HG03064 (cell line): ENCODE measurements around the gene SNX2.
A peak's percentile ranks its signal among the peaks of the same experiment; 100 is the strongest.
"Not testable (repeated sequence)": the region's sequence is repeated elsewhere in the genome, so short reads cannot be mapped to it uniquely, and the experiment has no call there.

ENCODE experiments used
- ATAC-seq: cut with Tn5 transposase; IDR thresholded peaks from one replicate; pipeline ENCODE4 v1.9.1; 2021; ENCODE audit warnings: low read depth; ENCODE audit not compliant: unreplicated experiment

Gene SNX2, protein sequence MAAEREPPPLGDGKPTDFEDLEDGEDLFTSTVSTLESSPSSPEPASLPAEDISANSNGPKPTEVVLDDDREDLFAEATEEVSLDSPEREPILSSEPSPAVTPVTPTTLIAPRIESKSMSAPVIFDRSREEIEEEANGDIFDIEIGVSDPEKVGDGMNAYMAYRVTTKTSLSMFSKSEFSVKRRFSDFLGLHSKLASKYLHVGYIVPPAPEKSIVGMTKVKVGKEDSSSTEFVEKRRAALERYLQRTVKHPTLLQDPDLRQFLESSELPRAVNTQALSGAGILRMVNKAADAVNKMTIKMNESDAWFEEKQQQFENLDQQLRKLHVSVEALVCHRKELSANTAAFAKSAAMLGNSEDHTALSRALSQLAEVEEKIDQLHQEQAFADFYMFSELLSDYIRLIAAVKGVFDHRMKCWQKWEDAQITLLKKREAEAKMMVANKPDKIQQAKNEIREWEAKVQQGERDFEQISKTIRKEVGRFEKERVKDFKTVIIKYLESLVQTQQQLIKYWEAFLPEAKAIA

DNA sequence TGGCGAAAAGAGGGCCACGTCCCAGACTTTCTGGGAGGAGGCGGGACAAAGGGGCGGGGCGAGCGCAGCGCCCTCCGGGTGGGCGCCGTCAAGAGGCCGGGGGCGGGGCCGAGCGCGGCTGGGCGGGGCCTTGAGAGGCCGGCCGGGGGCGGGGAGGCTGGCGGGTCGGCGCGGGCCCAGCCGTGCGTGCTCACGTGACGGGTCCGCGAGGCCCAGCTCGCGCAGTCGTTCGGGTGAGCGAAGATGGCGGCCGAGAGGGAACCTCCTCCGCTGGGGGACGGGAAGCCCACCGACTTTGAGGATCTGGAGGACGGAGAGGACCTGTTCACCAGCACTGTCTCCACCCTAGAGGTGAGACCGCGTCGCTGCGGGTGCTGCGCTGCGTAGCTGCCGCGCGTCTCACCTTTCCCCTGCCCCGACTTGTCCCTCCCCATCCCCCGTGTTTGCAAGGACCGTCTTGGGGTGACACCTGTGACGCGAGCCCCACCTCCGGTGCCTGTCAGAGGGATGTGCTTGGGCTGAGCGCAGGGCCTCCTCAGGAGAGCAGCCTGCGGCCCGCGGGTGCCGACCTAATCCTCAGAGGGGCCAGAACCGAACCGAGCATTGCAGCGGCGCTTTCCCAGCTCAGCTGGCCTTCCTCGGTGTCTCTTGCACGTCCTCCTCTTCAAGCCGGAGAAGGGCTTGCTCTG, at the start of gene SNX2:
TSS of gene SNX2 (plus strand) at position 220 of the 689 bp plus-strand sequence. CDS start at position 244, 24 bp downstream.
- peak; percentile 91 for ATAC-seq

DNA sequence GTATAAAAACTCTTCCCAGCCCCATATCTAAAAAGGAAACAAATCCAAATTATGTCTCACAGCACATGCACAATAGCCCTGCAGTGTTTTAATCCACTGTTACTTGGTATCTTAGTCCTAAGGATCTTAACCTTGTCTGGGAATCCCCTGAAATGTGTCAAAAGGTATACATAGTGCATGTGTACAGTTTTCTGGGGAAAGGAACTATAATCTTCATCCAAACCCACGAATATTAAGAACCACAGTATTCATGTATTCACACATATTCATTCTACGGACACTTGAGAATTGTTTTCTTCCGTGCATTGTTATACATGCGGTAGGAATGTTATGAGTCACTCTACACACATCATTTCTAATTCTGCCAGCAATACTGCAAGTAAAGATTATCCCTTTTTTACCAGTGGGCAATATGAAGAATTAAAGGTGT, 47.8 kb upstream of the SNX2 start:
- ATAC-seq: peak; percentile 48

DNA sequence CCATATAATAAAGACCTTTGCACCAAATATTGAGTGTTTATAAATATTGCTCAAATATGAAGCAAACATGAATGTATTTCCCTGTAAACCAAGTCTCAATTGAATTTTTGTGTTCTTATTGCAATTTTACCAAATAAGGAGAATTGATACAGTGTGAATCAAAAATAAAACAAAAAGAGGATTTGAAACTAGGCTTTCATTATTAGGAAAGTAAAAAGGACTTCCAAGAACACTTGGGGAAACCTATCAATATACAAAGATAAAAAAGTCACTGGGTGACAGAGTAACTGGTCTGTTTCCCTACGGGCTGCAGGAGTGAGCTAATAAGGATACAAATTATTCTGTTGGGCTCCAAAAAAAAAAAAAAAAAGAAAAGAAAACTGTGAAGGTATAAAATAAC, 44.8 kb upstream of the SNX2 start:
- ATAC-seq: no peak

DNA sequence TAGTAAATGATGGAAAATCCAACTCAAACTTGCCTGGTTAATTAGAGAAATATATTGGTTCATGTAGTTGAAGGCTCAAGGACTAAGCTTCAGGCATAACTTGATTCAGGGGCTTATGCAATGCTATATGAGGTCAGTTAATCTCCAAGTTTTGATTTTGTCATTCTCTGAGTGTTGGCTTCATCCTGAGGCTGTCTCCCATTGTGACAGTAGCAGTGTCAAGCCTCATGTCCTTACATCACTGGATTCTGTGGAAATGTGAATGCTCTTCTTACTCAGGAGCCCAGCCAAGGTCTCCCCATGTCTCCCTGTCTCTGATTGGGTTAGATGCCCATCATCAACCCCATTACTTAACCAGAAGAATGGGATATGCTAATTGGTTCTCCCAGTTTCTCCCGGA, 44.4 kb upstream of the SNX2 start:
- ATAC-seq: no peak

DNA sequence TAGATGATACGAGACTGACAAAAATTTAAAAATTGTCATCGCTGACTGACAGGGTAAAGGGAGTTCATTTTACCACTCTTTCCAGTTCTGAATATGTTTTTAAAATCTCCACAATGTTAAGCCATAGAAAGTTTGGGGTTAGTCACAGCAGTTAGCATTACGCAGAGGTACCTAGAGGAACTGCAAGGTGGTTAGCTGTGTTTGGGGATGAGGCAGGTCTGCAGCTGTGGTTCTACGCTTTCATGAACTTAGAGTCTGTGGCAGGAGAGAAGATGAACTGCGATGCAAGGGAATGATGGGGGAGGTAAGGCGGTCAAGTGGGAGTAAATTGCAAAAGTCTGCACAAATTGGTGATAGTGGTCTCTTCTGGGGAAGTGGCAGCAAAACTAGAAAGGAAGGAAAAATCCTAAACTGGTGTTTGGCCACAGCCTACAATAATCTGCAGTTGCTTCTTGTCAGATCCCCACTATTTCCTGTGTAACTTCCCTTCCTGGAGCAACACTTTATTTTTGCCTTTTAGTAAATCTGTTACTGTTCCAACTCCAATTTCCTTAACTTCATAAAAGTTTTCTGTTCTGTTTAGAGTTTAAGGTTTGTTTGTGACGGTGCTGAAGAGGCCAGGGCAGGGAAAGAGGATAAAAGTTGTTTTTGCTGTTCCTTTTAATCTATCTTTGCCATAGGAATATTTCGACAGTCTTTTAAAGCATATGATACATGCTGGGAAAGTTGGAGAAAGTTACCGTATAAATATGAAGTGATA, 38.6 kb upstream of the SNX2 start:
- ATAC-seq: no peak

DNA sequence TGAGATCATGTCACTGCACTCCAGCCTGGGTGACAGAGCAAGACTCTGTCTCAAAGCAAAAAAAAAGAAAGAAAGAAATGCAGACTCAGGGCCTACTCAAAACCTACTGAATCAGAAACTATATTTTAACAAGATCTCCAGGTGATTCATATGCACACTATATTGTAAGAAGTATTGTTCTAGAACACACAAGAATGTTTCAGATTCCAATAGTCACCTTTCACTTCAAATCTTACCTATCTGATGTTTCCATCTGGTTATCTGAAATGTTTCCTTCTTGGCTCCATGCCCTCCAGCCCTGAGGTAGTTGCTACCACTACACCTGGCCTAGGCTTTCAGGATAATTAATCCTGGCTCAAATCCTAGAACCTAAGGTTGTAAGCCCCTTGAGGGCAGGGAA, 36.8 kb upstream of the SNX2 start:
- no peak for ATAC-seq

DNA sequence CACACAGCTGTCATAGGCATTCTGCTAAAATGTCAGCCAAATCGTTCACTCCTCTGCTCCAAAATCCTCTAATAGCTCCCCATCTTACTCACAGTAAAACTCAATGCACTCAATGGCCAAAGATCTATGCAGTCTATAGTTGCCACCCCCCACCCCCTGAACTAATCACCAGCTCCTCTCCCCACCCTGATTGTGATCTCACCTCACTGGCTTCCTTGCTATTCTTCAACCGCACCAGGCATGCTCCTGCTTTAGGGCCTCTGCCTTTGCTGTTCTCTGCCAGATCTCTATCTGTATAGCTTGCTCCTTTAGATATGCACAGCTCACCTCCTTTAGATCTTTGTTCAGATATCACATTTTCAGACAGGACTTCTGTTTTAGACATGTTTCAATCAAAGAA, 33.2 kb upstream of the SNX2 start:
- ATAC-seq: no peak

DNA sequence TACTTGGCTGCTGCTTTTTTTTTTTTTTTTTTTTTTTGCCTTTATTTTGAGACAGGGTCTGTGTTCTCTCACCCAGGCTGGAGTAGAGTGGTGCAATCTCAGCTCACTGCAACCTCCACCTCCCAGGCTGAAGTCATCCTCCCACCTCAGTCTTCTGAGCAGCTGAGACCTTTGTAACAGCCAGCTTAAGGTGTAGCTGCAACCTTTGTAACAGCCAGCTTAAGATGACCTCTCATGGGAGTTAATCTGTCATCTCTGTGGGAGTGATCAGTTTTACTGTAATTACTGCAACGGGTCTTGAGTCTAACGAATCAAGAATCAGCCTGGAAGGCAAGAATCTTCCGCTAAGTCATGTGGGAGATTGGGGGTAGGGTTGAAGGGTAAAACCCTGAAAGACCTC, 31.6 kb upstream of the SNX2 start:
- no peak for ATAC-seq

DNA sequence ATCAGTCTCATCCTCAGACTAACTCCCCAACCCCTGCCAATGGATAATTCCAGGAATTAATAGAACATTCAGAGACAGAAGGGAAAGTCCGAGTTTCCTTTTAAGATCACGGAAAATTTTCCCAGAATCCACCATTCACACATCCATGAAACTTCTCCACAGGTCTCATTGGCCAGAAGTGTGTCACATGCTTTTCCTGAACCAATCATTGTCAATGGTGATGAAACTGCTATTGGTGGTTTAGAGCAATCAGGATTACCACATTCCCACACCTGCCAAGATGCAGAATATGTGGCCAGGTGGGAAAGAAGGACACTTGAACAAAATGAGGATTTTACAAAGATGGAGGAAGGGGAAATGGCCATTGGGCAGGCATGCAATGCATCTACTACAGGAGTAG, 29.3 kb upstream of the SNX2 start:
- ATAC-seq: no peak

DNA sequence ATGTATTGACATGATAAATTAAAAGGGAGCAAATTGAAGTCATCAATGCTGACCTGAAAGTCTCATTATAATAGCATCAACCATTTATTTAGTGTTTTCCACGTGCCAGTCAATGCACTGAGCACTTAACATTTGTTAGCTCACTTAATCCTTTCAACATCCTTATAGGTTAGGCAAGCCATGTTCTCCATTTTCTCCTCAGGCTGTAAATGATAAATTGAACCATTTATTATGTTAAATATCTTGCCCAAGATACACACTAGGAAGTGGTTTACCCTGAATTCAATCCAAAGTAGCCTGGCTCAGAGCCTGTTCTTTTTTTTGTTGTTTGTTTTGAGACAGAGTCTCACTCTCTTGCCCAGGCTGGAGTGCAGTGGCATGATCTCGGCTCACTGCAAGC, 25.0 kb upstream of the SNX2 start:
- no peak for ATAC-seq

DNA sequence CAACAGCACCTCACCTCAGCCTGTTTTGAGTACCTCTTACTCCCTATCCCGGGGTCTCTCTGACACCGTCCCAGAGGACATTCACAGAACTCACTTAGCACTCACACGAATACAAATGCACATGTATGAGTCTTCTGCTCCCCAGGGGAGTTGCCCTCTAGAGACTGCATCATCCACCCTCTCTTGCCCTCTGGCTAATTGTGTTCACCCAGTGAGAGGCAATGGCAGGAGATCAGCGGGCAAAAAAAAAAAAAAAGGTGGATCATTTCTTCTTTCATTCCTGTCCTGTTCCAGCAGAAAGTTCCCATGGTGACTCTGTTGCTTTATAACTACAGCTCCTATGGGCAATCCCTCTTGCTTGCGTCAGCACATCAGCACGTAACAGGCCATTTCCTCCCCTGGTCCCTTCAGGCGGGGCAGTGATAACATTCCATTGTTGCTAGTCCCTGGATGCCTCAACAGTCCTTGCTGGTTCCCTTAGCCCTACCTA, 23.5 kb upstream of the SNX2 start:
- ATAC-seq: no peak

DNA sequence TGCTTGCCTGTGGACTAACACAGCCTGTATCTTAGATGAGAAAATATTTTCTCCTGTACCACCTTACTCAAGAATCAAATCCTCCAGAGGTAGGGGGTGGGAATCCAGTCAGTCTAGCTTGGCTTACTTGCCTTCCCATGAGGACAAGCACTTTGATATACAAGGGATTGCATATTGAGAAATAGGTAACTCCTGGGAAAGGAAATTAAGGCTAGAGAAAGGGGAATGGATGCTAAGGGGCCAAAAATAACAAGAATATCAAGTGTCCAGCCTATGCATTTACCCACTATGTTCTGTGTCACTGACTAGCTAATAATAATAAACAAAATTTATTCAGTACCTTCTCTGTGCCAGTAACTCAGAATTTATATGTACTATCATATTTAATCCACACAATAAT, 21.4 kb upstream of the SNX2 start:
- no peak for ATAC-seq

DNA sequence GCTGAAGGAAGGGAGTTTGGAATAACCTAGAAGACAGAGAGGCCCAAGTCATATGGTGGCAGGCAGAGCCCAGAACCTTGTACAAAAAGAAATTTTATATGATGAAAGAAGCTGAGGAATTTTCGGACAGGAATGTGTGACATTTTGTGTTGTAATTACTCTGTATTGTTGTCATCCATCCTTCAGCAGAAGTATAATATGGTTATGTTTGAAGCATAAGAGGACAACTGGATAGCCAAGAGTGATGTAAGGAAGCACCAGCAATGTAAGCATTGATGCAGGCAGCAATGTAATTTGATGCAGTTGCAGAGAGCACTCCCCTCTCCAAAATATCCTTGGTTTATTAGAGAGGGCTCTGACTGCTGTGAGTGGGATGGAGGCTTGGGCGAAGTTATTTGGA, 19.1 kb upstream of the SNX2 start:
- ATAC-seq: no peak

DNA sequence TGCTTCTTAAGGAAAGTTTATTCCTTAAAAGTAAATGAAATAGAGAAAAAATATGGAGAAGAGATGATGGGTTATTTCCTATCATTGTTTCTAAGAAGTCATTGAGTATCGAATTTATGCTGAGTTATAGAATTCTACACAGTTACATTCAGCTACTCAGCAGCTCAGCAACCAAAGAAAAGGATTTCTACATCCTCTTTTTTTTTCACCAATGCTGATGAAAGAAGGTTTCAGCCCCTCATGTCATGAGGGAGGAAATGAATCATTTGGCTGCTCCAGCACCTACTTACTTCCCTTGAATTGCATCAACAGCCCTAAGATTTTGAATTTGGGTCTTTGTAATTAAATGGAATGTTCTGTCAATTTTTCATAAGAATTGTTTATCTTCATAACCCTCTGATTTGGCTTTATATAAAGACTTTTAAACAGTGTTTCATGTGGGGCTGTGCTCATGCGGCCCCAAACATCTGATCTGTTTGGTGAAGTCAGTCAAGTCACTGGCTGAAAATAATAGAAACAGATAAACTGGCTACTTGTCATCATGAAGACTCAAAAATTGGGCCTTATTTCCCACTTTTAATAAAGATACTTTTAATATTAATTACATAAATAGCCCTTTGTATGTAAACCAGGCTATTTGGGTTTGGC, 18.5 kb upstream of the SNX2 start:
- peak; percentile 76 for ATAC-seq

DNA sequence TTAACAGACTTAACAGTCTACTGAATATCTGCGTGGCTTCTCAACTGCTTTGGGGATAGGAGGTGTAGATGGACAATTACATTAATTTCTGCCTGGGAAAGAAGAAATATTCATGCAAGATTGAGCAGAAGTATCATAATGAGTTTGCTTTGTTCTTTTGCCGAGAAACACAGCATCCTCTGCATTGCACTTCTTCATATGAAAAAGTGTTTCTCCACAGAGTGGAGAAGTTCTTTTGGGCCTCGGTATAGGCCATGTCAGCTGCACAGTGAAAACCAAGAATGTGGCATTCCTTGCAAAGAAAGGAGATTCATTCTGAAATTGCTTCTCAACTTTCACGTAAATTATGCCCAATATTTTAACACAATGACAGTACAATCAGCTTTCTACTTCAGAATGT, 17.6 kb upstream of the SNX2 start:
- peak; percentile 68 for ATAC-seq

DNA sequence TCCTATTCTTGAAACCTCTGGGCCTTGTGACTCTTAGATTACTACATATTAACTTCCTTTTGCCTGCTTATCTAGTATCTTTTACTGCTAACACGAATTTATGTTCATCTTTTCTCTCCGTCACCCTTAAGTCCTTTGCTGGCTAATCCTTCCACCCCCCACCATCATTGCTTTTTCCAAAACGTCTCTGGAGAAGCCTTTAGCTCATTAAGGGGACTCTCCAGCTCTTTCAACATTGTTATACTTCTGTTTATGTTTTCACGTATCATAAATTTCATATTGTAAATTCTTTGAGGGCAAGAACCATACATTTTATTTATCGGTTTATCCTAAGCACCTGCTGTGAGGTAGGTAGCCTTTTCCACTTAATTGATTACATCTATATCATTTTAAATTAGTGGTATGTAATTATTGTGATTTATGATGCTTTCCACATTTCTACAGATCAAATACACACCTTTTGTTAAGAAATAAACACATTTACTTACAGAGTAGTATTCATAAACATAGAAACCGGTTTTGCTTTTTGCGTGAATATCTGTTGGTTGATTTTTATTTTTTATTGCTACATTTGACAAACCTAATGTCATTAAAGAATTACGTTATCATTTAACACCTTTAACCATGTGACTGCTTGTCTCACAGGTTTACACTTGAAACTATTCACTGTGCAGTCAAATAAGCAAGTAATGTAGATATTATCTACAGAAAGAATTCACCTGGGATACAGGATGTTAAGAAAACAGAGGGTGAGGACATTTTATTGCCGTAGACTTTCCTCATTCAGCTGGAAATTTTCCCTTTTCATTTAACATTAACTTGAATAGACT, 15.4 kb upstream of the SNX2 start:
- no peak for ATAC-seq

DNA sequence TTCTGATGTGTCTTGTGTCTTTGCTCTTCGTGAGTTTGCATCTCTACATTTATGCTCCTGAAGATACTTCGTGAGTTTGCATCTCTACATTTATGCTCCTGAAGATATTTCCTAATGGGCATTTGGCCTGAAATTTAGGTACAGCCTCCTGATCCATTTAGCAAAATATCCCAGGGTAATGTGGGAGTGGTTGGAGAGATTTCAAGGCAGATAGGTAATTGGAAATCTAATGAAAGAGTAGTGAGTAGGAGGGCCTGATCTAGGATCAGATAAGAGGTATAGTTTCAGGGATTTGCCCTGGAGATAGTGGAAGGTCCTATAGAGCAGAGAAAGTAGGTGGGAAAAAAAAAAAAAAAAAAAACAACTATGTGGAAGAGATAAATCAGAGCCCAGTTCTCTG, 14.6 kb upstream of the SNX2 start:
- no peak for ATAC-seq

DNA sequence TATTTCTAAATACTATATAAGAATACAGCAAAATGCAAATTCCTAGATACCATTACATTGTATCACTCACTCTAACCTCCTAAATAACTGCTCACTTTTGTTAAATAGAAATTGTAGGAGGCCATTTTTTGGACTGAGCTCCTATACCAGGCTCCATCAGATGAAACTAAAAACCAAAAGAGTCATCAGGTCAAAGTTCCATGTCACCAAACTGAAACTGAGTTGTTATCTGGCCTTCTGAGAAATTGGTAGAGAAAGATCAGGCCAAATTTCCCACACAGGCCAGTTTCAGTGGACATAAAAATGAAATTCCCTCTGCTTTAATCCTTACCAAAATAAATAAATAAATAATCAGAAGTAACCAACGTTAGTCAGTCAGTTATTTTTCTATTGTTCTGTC, 13.8 kb upstream of the SNX2 start:
- no peak for ATAC-seq

DNA sequence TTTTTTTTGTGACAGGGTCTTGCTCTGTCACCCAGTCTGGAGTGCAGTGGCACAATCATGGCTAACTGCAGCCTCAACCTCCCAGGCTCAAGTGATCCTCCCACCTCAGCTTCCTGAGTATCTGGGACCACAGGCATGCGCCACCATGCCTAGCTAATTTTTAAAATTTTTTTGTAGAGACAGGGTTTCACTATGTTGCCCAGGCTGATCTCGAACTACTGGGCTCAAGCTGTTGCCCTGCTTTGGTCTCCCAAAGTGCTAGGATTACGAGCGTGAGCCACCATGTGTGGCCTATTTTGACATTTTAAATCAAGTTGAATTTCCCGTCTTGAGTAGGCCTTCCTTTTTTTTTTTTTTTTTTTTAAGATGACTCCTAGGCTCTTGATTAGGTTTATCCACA, 13.0 kb upstream of the SNX2 start:
- ATAC-seq: not testable (repeated sequence)

DNA sequence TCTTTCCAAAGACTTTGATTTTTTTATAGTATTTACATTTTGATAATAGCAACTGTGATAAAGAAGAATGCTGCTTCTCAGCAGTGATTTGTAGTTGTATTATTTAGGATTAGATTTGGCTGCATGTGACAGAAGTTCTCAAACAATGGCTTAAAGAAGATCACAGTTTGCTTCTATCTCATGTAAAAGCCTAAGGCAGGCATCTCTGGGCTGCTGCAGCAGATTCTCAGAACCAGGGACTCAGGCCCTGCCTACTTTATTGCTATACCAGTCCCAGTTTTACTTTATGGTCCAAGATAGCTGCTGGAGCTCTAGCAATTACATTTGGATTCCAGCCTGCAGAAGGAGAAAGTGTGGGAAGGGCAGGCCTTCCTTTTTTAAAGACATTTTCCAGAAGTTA, 8.8 kb upstream of the SNX2 start:
- no peak for ATAC-seq
